Measurements from ENCODE around the gene CXCR1.

DNA sequence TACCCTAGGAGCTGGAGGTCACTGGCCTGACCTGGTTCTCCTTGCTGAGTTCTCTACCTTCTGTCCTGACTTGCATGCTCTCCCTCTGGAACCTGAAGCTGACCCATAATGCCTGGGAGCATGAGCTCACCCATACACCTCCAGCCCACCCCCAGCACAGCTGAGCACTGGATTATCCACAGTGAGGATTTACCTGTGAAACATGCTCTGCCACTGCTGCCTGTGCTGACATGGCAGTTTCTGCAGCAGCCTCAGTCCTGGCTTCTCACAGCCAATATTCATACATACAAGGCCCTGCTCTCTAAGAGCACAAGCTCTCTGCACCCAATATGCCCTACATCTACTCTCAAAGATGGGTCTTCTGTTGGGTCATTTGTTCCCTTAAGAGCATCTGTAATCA, 35.9 kb downstream of the CXCR1 start:
- no peak for TF ChIP-seq ZNF248 (tag by site-specific recombination; IDR thresholded peaks at IDR 0.05)
- TF ChIP-seq ZBTB1 (tag by site-specific recombination; IDR thresholded peaks at IDR 0.05) = no peak
- no peak for TF ChIP-seq YY1 (tag by site-specific recombination; IDR thresholded peaks at IDR 0.05)
- TF ChIP-seq, protein P1, sequence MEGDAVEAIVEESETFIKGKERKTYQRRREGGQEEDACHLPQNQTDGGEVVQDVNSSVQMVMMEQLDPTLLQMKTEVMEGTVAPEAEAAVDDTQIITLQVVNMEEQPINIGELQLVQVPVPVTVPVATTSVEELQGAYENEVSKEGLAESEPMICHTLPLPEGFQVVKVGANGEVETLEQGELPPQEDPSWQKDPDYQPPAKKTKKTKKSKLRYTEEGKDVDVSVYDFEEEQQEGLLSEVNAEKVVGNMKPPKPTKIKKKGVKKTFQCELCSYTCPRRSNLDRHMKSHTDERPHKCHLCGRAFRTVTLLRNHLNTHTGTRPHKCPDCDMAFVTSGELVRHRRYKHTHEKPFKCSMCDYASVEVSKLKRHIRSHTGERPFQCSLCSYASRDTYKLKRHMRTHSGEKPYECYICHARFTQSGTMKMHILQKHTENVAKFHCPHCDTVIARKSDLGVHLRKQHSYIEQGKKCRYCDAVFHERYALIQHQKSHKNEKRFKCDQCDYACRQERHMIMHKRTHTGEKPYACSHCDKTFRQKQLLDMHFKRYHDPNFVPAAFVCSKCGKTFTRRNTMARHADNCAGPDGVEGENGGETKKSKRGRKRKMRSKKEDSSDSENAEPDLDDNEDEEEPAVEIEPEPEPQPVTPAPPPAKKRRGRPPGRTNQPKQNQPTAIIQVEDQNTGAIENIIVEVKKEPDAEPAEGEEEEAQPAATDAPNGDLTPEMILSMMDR (tag by site-specific recombination; IDR thresholded peaks at IDR 0.05) = no peak
- no peak for TF ChIP-seq ZBTB20 (tag by site-specific recombination; IDR thresholded peaks at IDR 0.05)
- TF ChIP-seq ZNF791 (tag by site-specific recombination; IDR thresholded peaks at IDR 0.05) = no peak
- no peak for TF ChIP-seq ZNF292 (tag by site-specific recombination; IDR thresholded peaks at IDR 0.05; ENCODE audit: borderline replicate concordance, low read depth)
- no peak for TF ChIP-seq ZNF362 (tag by site-specific recombination; IDR thresholded peaks at IDR 0.05)

Data from HEK293 (cell line).